HCT116 (cell line): Measurements from ENCODE around the gene PGAP3. TPM values are rescaled to one million over a fixed set of nuclear protein-coding genes. Genes with fewer than 3 reads are reported as not detected.

ENCODE experiments used
- ATAC-seq: fragments of 200-7000 bp; cut with Tn5 transposase; 2 replicates; pipeline ENCODE4 v1.9.1; 2020; ENCODE audit warnings: mild to moderate bottlenecking, moderate library complexity
- BruUV-seq: library from RNA; stranded (reverse); fragments of 400-500 nt; replicated peaks from 2 replicates; lab custom pipeline; 2021; lab: Mats Ljungman, UMichigan
- CTCF ChIA-PET: fragments of 300-600 bp; sonication (Branson Sonifier 250); formaldehyde crosslinking; loops from one replicate; lab custom pipeline; 2021; ENCODE audit warnings: antibody characterized with exemption; lab: Charles Lee
- POLR2A ChIA-PET: fragments of 300-600, 350-600 bp; sonication (Branson Sonifier 250); formaldehyde crosslinking; loops from one replicate; lab custom pipeline; 2021; ENCODE audit warnings: antibody characterized with exemption; lab: Charles Lee
- RAD21 ChIA-PET, 2 experiments: fragments of 300-600 bp; sonication (Branson Sonifier 250); formaldehyde crosslinking; loops; one replicate each; lab custom pipeline; 2023; ENCODE audit warnings: low total read pairs in 2 of 2; ENCODE audit not compliant: uncharacterized antibody in 2 of 2, unreplicated experiment in 2 of 2, low non-redundant PET in 1 of 2; lab: Charles Lee
- DNase-seq: peaks from one replicate; pipeline ENCODE4 v3.0.0-alpha.2; 2010; ENCODE audit warnings: low read depth, low spot score
- H2AFZ ChIP-seq: fragments of 200-600 bp; shearing (Covaris generic), sonication (generic); 2 replicates; pipeline ENCODE4 v1.6.1; 2017; ENCODE audit warnings: low read depth, mixed run types, mixed read lengths, antibody characterized with exemption, low read length; ENCODE audit not compliant: poor library complexity, severe bottlenecking
- H3K27ac ChIP-seq: 2 replicates; pipeline ENCODE4 v1.5.1; 2012; ENCODE audit warnings: low read depth, low read length
- H3K27me3 ChIP-seq: fragments of 200-600 bp; sonication (generic); 2 replicates; pipeline ENCODE4 v1.6.1; 2016; ENCODE audit warnings: mixed run types, low read length, mixed read lengths; ENCODE audit not compliant: insufficient read depth
- H3K36me3 ChIP-seq, 2 experiments: fragments of 200-500 bp in 1 of 2; fragments of 200-600 bp in 1 of 2; sonication (Bioruptor generic) in 1 of 2; sonication (generic) in 1 of 2; 2 replicates each; pipeline versions ENCODE4 v1.5.1 to v1.6.1; 2014 to 2016; ENCODE audit warnings: low read length in 2 of 2, inconsistent platforms in 1 of 2, mixed read lengths in 1 of 2, mixed run types in 1 of 2; ENCODE audit not compliant: insufficient read depth in 2 of 2, control insufficient read depth in 1 of 2
- H3K4me1 ChIP-seq, 2 experiments: fragments of 200-600 bp in 1 of 2; sonication (generic) in 1 of 2; 2 replicates each; pipeline versions ENCODE4 v1.5.1 to v1.6.1; 2012 to 2017; ENCODE audit warnings: low read length in 2 of 2, inconsistent platforms in 1 of 2, mild to moderate bottlenecking in 1 of 2, mixed read lengths in 1 of 2, mixed run types in 1 of 2, moderate library complexity in 1 of 2; ENCODE audit not compliant: insufficient read depth in 2 of 2, control insufficient read depth in 1 of 2
- H3K4me2 ChIP-seq: fragments of 200-600 bp; sonication (generic); 2 replicates; pipeline ENCODE4 v1.6.1; 2017; ENCODE audit warnings: mixed run types, low read length, mixed read lengths
- H3K4me3 ChIP-seq, 2 experiments: fragments of 200-600 bp in 1 of 2; sonication (generic) in 1 of 2; replicated peaks in 1 of 2; 2 replicates each; pipeline ENCODE4 v1.5.1; 2011 to 2016; ENCODE audit warnings: low read length in 2 of 2, control low read depth in 1 of 2, low read depth in 1 of 2, mild to moderate bottlenecking in 1 of 2, mixed read lengths in 1 of 2, mixed run types in 1 of 2
- H3K79me2 ChIP-seq: fragments of 200-600 bp; sonication (generic); 2 replicates; pipeline ENCODE4 v1.6.1; 2017; ENCODE audit warnings: mild to moderate bottlenecking, mixed run types, low read length, moderate library complexity, mixed read lengths; ENCODE audit not compliant: insufficient read depth
- H3K9ac ChIP-seq: fragments of 200-600 bp; sonication (generic); 2 replicates; pipeline ENCODE4 v1.6.1; 2016; ENCODE audit warnings: low read length, mixed read lengths
- H3K9me2 ChIP-seq: fragments of 200-600 bp; sonication (generic), shearing (Covaris generic); 2 replicates; pipeline ENCODE4 v1.6.1; 2017; ENCODE audit warnings: mixed run types, mild to moderate bottlenecking, moderate library complexity; ENCODE audit not compliant: insufficient read depth
- H3K9me3 ChIP-seq, 2 experiments: fragments of 200-500 bp in 1 of 2; fragments of 200-600 bp in 1 of 2; sonication (Bioruptor generic) in 1 of 2; sonication (generic) in 1 of 2; 2 replicates each; pipeline ENCODE4 v1.6.1; 2014 to 2017; ENCODE audit warnings: low read length in 2 of 2, mixed read lengths in 2 of 2, inconsistent platforms in 1 of 2, low read depth in 1 of 2, mild to moderate bottlenecking in 1 of 2, mixed run types in 1 of 2, moderate library complexity in 1 of 2; ENCODE audit not compliant: control insufficient read depth in 1 of 2, insufficient read depth in 1 of 2
- H4K20me1 ChIP-seq: fragments of 200-600 bp; sonication (generic), shearing (Covaris generic); 2 replicates; pipeline ENCODE4 v1.6.1; 2017; ENCODE audit warnings: mixed run types, mild to moderate bottlenecking, moderate library complexity; ENCODE audit not compliant: insufficient read depth
- CEBPB ChIP-seq: IDR thresholded peaks from 2 replicates; pipeline ENCODE4 v1.6.1; 2012; ENCODE audit warnings: low read depth
- EGR1 ChIP-seq: IDR thresholded peaks from 2 replicates; pipeline ENCODE4 v1.6.1; 2012; ENCODE audit warnings: low read depth
- ELF1 ChIP-seq: IDR thresholded peaks from 2 replicates; pipeline ENCODE4 v1.6.1; 2012; ENCODE audit warnings: low read depth, borderline replicate concordance
- EZH2phosphoT487 ChIP-seq: fragments of 200-600 bp; IDR thresholded peaks from 2 replicates; pipeline ENCODE4 v1.6.1; 2018; ENCODE audit warnings: antibody characterized with exemption, borderline replicate concordance
- JUND ChIP-seq: IDR thresholded peaks from 2 replicates; pipeline ENCODE4 v1.6.1; 2012
- SP1 ChIP-seq: IDR thresholded peaks from 2 replicates; pipeline ENCODE4 v1.6.1; 2012; ENCODE audit warnings: low read depth
- SRF ChIP-seq: IDR thresholded peaks from 2 replicates; pipeline ENCODE4 v1.6.1; 2012; ENCODE audit warnings: low read depth
- TCF7L2 ChIP-seq: IDR thresholded peaks from 2 replicates; pipeline ENCODE4 v1.7.0; 2011; ENCODE audit warnings: borderline replicate concordance, inconsistent platforms; ENCODE audit not compliant: insufficient read depth, insufficient read length; ENCODE audit errors: extremely low read depth
- YY1 ChIP-seq: IDR thresholded peaks from 2 replicates; pipeline ENCODE4 v1.6.1; 2011; ENCODE audit warnings: low read length, low read depth, moderate library complexity, mild to moderate bottlenecking; ENCODE audit not compliant: insufficient replicate concordance; ENCODE audit errors: extremely low read depth
- ZFX ChIP-seq: fragments of 450-650 bp; IDR thresholded peaks from 2 replicates; pipeline ENCODE4 v1.6.1; 2017
- ZNF274 ChIP-seq: fragments of 200-500 bp; sonication (Bioruptor generic); IDR thresholded peaks from 2 replicates; pipeline ENCODE4 v1.6.1; 2014; ENCODE audit warnings: mild to moderate bottlenecking, low read depth, low read length, inconsistent platforms
- intact Hi-C: fragments of 100-400 bp; cut with micrococcal nuclease; formaldehyde crosslinking; loops from 2 replicates; pipeline ENCODE4 v1.10.0; 2022
- total RNA-seq: library from RNA; stranded (reverse); gene quantifications from one replicate; pipeline ENCODE4 v1.2.1, GENCODE V29; 2021; ENCODE audit not compliant: unreplicated experiment
- TF ChIP-seq, protein P1 (sequence below): IDR thresholded peaks from 2 replicates; pipeline ENCODE4 v1.6.1; 2012; ENCODE audit warnings: low read depth
- TF ChIP-seq, protein P2 (sequence below): IDR thresholded peaks from 2 replicates; pipeline ENCODE4 v1.6.1; 2011; ENCODE audit warnings: mild to moderate bottlenecking, low read length, moderate library complexity; ENCODE audit not compliant: insufficient replicate concordance; ENCODE audit errors: extremely low read depth
- TF ChIP-seq, protein P3 (sequence below): IDR thresholded peaks from 2 replicates; pipeline ENCODE4 v1.6.1; 2012
- TF ChIP-seq, protein P4 (sequence below): IDR thresholded peaks from 2 replicates; pipeline ENCODE4 v1.6.1; 2012

PGAP3 gene
- total RNA-seq, 1 experiment from 2014 or later, result 15.2 TPM

DNA sequence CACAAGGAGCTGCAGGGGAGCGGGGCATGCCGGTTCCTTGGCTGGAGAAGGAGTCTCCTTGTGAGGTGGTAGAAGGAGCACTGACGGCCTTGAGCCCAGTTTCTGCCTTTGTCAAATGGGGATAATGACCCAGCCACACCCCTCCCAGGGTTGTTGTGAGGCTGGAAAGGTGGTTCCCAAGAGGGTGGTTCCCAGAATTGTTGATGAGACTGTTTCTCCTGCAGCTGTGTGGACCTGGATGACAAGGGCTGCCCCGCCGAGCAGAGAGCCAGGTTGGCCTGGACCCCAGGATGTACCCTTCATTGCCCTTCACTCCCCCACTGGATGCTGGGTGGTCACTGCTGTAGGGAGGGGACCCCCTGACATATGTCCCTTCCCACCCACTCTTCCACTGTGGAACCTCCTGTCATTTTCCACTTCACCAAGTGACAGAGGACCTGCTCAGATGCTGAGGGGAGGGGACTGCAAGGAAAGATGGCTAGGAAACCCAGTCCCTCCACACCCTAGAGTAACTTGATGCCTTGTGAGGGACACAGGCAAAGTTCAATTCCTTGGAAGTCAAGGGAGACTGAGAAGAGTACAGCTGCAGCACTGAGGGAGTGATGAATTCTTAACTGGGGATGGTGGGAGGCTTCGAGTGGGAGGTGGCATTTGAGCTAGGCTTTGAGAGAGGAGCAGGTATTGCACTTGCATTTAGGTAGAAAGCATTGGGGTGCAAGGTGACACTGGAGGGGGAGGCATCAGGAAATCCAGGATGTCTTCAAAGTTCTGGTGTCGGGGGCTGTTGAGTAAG lies 31.9 kb upstream of the PGAP3 start:
- DNase-seq, result no peak
- Histone ChIP-seq H3K4me3 (no peak overlapping the region), H2AFZ (no peak overlapping the region), H3K36me3 (peaks cover 2 to 13% of the 10 kb centered on the region in 2 experiments; a peak in 2 of 4 replicates), H3K4me2 (no peak overlapping the region)
- TF ChIP-seq, protein P1, sequence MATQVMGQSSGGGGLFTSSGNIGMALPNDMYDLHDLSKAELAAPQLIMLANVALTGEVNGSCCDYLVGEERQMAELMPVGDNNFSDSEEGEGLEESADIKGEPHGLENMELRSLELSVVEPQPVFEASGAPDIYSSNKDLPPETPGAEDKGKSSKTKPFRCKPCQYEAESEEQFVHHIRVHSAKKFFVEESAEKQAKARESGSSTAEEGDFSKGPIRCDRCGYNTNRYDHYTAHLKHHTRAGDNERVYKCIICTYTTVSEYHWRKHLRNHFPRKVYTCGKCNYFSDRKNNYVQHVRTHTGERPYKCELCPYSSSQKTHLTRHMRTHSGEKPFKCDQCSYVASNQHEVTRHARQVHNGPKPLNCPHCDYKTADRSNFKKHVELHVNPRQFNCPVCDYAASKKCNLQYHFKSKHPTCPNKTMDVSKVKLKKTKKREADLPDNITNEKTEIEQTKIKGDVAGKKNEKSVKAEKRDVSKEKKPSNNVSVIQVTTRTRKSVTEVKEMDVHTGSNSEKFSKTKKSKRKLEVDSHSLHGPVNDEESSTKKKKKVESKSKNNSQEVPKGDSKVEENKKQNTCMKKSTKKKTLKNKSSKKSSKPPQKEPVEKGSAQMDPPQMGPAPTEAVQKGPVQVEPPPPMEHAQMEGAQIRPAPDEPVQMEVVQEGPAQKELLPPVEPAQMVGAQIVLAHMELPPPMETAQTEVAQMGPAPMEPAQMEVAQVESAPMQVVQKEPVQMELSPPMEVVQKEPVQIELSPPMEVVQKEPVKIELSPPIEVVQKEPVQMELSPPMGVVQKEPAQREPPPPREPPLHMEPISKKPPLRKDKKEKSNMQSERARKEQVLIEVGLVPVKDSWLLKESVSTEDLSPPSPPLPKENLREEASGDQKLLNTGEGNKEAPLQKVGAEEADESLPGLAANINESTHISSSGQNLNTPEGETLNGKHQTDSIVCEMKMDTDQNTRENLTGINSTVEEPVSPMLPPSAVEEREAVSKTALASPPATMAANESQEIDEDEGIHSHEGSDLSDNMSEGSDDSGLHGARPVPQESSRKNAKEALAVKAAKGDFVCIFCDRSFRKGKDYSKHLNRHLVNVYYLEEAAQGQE, result no peak
- no peak for TF ChIP-seq TCF7L2
- TF ChIP-seq SP1, result no peak
- no peak for TF ChIP-seq ELF1
- TF ChIP-seq CEBPB, result no peak
- TF ChIP-seq, protein P2, sequence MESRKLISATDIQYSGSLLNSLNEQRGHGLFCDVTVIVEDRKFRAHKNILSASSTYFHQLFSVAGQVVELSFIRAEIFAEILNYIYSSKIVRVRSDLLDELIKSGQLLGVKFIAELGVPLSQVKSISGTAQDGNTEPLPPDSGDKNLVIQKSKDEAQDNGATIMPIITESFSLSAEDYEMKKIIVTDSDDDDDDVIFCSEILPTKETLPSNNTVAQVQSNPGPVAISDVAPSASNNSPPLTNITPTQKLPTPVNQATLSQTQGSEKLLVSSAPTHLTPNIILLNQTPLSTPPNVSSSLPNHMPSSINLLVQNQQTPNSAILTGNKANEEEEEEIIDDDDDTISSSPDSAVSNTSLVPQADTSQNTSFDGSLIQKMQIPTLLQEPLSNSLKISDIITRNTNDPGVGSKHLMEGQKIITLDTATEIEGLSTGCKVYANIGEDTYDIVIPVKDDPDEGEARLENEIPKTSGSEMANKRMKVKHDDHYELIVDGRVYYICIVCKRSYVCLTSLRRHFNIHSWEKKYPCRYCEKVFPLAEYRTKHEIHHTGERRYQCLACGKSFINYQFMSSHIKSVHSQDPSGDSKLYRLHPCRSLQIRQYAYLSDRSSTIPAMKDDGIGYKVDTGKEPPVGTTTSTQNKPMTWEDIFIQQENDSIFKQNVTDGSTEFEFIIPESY, result no peak
- TF ChIP-seq ZFX, result no peak
- TF ChIP-seq JUND, result no peak
- TF ChIP-seq YY1, result no peak
- no peak for TF ChIP-seq EZH2phosphoT487
- no peak for TF ChIP-seq SRF
- TF ChIP-seq, protein P3, sequence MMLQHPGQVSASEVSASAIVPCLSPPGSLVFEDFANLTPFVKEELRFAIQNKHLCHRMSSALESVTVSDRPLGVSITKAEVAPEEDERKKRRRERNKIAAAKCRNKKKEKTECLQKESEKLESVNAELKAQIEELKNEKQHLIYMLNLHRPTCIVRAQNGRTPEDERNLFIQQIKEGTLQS, result no peak
- no peak for TF ChIP-seq EGR1
- TF ChIP-seq ZNF274, result no peak
- TF ChIP-seq, protein P4, sequence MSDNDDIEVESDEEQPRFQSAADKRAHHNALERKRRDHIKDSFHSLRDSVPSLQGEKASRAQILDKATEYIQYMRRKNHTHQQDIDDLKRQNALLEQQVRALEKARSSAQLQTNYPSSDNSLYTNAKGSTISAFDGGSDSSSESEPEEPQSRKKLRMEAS, result no peak
- TF ChIP-seq, all 23 proteins: peak for 0
- H3K9me2 ChIP-seq, result no peaks in the 10 kb centered on the region
- CTCF ChIA-PET, result interaction anchor here (0.7 to 2.2 kb wide), 4 partner anchors 10 to 98 kb away, joined by 3 to 27 read pairs (median 6); partner anchors contain the start of genes ERBB2 and MIEN1
- RAD21 ChIA-PET, result no interaction called here
- POLR2A ChIA-PET, result interaction anchor here (1.3 kb wide), 1 partner anchor 20 kb away, joined by 6 read pairs; the partner anchor contains the start of gene ERBB2
- ATAC-seq, result no peak
- H4K20me1 ChIP-seq, result no peaks in the 10 kb centered on the region
- no TSS peak for BruUV-seq
- no peak overlapping the region for H3K27ac ChIP-seq
- no peak overlapping the region for H3K9ac ChIP-seq
- H3K79me2 ChIP-seq, result no peaks in the 10 kb centered on the region
- intact Hi-C loops, result no loop called here
- no peaks in the 10 kb centered on the region for H3K9me3 ChIP-seq
- peaks cover 3 to 9% of the 10 kb centered on the region in 2 experiments; a peak in 2 of 4 replicates for H3K4me1 ChIP-seq
- no peaks in the 10 kb centered on the region for H3K27me3 ChIP-seq
